Gastroesophageal sphincter (tissue), 4 donors: ENCODE measurements around the gene ADPRHL1. TPM values are rescaled to one million over a fixed set of nuclear protein-coding genes. Genes with fewer than 3 reads are reported as not detected.
A peak's percentile ranks its signal among the peaks of the same experiment; 100 is the strongest.
"Not testable (repeated sequence)": the region's sequence is repeated elsewhere in the genome, so short reads cannot be mapped to it uniquely, and the experiment has no call there.

Source experiments
- ATAC-seq: fragments of 150-250 bp; one replicate; pipeline ENCODE4 v1.9.1; 2016; ENCODE audit warnings: mild to moderate bottlenecking, moderate library complexity
- H3K27ac ChIP-seq, 4 donors: fragments of 200-600 bp; sonication (generic) in 3 of 4; 1 replicate in 3 of 4; 2 replicates in 1 of 4; pipeline ENCODE4 v1.5.1; 2016 to 2019
- H3K27me3 ChIP-seq: fragments of 200-600 bp; sonication (generic); one replicate; pipeline ENCODE4 v1.5.1; 2019
- H3K36me3 ChIP-seq, 2 donors: fragments of 200-600 bp; sonication (generic); one replicate each; pipeline ENCODE4 v1.5.1; 2019; ENCODE audit warnings: control low read depth in 1 of 2
- H3K4me1 ChIP-seq, 3 donors: fragments of 200-600 bp; sonication (generic); 1 replicate in 2 of 3; 2 replicates in 1 of 3; pipeline ENCODE4 v1.5.1; 2016 to 2019; ENCODE audit warnings: control low read depth in 2 of 3
- H3K4me3 ChIP-seq, 2 donors: fragments of 200-600 bp; sonication (generic); one replicate each; pipeline ENCODE4 v1.5.1; 2019; ENCODE audit warnings: mild to moderate bottlenecking in 1 of 2, moderate library complexity in 1 of 2
- H3K9me3 ChIP-seq, 3 donors: fragments of 200-600 bp; sonication (generic); one replicate each; pipeline ENCODE4 v1.5.1; 2017 to 2019; ENCODE audit warnings: control low read depth in 2 of 3
- EP300 ChIP-seq: sonication (generic); formaldehyde crosslinking; IDR thresholded peaks from one replicate; pipeline ENCODE4 v1.6.1; 2017; ENCODE audit warnings: antibody characterized with exemption, mild to moderate bottlenecking
- POLR2A ChIP-seq, 2 donors: fragments of 450-650 bp; IDR thresholded peaks; one replicate each; pipeline ENCODE4 v1.6.1; 2017; ENCODE audit warnings: antibody characterized with exemption in 2 of 2, mild to moderate bottlenecking in 2 of 2, moderate library complexity in 1 of 2
- POLR2AphosphoS5 ChIP-seq: sonication (generic); formaldehyde crosslinking; IDR thresholded peaks from one replicate; pipeline ENCODE4 v1.6.1; 2017; ENCODE audit warnings: antibody characterized with exemption
- WGBS, 2 donors: methylation state at CpG; one replicate each; pipeline ENCODE4 v1.1.5; 2018; ENCODE audit warnings: low coverage in 1 of 2; 5-methylcytosine and 5-hydroxymethylcytosine counted together
- total RNA-seq, 4 donors: library from RNA; depleted of rRNA; stranded (reverse); fragments of >200 nt; gene quantifications; one replicate each; pipeline ENCODE4 v1.1.0, GENCODE V29; 2016
- TF ChIP-seq, protein P1 (sequence below), 4 experiments: fragments of 200-600 bp in 2 of 4; fragments of 450-650 bp in 2 of 4; sonication (generic) in 1 of 4; IDR thresholded peaks; one replicate each; pipeline ENCODE4 v1.5.1; 2017 to 2019; ENCODE audit warnings: antibody characterized with exemption in 4 of 4, mild to moderate bottlenecking in 2 of 4, moderate library complexity in 2 of 4

Gene ADPRHL1
- total RNA-seq, 4 donors from 2014 or later = 4.7 to 33.8 (median 8.9) TPM

GRCh38 chr13:113472355-113473025 lies 19.2 kb upstream of the ADPRHL1 start:
- TF ChIP-seq POLR2AphosphoS5 (no peak), POLR2A (IDR thresholded peaks at IDR 0.05) (no peak), EP300 (no peak)
- TF ChIP-seq, protein P1, sequence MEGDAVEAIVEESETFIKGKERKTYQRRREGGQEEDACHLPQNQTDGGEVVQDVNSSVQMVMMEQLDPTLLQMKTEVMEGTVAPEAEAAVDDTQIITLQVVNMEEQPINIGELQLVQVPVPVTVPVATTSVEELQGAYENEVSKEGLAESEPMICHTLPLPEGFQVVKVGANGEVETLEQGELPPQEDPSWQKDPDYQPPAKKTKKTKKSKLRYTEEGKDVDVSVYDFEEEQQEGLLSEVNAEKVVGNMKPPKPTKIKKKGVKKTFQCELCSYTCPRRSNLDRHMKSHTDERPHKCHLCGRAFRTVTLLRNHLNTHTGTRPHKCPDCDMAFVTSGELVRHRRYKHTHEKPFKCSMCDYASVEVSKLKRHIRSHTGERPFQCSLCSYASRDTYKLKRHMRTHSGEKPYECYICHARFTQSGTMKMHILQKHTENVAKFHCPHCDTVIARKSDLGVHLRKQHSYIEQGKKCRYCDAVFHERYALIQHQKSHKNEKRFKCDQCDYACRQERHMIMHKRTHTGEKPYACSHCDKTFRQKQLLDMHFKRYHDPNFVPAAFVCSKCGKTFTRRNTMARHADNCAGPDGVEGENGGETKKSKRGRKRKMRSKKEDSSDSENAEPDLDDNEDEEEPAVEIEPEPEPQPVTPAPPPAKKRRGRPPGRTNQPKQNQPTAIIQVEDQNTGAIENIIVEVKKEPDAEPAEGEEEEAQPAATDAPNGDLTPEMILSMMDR (IDR thresholded peaks at IDR 0.05) = no peak
- Histone ChIP-seq H3K36me3 (peaks cover 0 to 91% of the 10 kb centered on the region in 2 donors), H3K9me3 (no peaks in the 10 kb centered on the region), H3K27ac (peak overlapping the region in 3 of 4 donors; percentile 44 to 57 (median 45)), H3K4me1 (no peaks in the 10 kb centered on the region), H3K4me3 (no peak overlapping the region), H3K27me3 (no peaks in the 10 kb centered on the region)
- WGBS, 2 donors = 66 to 84% methylated on average over 12 to 16 of the region's 28 CpGs
- ATAC-seq = peak; percentile 67

GRCh38 chr13:113471844-113472243 lies 18.6 kb upstream of the ADPRHL1 start:
- 60 to 68% methylated on average over 1 to 3 of the region's 11 CpGs for WGBS, 2 donors
- no peak overlapping the region for H3K4me3 ChIP-seq

DNA sequence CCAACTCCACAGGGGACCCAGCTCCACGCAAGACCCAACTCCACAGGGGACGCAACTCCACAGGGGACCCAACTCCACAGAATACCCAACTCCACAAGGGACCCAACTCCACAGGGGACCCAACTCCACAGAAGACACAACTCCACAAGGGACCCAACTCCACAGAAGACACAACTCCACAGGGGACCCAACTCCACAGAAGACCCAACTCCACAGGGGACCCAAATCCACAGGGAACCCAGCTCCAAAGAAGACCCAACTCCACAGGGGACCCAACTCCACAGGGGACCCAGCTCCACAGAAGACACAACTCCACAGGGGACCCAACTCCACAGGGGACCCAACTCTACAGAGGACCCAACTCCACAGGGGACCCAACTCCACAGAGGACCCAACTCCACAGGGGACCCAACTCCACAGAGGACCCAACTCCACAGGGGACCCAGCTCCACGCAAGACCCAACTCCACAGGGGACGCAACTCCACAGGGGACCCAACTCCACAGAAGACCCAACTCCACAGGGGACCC lies 17.4 kb upstream of the ADPRHL1 start:
- H3K9me3 ChIP-seq, H3K27ac ChIP-seq, H3K27me3 ChIP-seq, ATAC-seq, H3K4me3 ChIP-seq, H3K4me1 ChIP-seq: not testable (repeated sequence)
- WGBS, 2 donors = no CpG with 5 or more reads among the region's 4 CpGs
- peaks cover 0 to 83% of the 10 kb centered on the region in 2 donors for H3K36me3 ChIP-seq

More at GRCh38 chr13:113471844-113472243, 18.6 kb upstream of the ADPRHL1 start:
- no peaks in the 10 kb centered on the region for H3K9me3 ChIP-seq
- H3K27ac ChIP-seq = peak overlapping the region in 2 of 4 donors; percentile 45 to 57
- H3K36me3 ChIP-seq = peaks cover 0 to 91% of the 10 kb centered on the region in 2 donors
- TF ChIP-seq, protein P1 (IDR thresholded peaks at IDR 0.05) = no peak
- TF ChIP-seq EP300 (no peak), POLR2AphosphoS5 (no peak), POLR2A (IDR thresholded peaks at IDR 0.05) (no peak)
- H3K4me1 ChIP-seq = no peaks in the 10 kb centered on the region
- ATAC-seq = no peak
- H3K27me3 ChIP-seq = no peaks in the 10 kb centered on the region

DNA sequence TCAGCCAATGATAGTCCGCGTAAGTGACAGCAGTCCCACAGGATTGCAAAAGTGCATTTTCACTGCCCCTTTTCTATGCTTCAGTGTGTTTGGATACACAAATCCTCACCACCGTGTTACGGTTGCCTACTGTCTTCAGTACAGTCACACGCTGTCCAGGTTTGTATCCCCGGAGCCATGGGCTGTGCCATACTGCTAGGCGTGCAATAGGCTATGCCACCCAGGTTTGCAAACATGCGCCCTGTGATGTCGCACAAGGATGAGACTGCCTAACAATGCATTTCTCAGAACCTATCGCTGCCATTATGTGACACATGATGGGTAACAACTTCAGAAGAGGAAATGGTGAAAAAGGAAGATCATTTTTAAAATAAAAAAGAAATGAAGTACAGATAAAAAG lies 16.8 kb upstream of the ADPRHL1 start:
- Histone ChIP-seq H3K36me3 (peaks cover 0 to 77% of the 10 kb centered on the region in 2 donors), H3K4me1 (no peaks in the 10 kb centered on the region), H3K9me3 (no peaks in the 10 kb centered on the region), H3K27ac (no peak overlapping the region), H3K4me3 (no peak overlapping the region), H3K27me3 (no peaks in the 10 kb centered on the region)
- TF ChIP-seq POLR2A (IDR thresholded peaks at IDR 0.05) (no peak), POLR2AphosphoS5 (no peak), EP300 (no peak)
- TF ChIP-seq, protein P1 (IDR thresholded peaks at IDR 0.05) = no peak
- 90 to 97% methylated on average over 6 to 10 of the region's 10 CpGs for WGBS, 2 donors
- ATAC-seq = no peak

DNA sequence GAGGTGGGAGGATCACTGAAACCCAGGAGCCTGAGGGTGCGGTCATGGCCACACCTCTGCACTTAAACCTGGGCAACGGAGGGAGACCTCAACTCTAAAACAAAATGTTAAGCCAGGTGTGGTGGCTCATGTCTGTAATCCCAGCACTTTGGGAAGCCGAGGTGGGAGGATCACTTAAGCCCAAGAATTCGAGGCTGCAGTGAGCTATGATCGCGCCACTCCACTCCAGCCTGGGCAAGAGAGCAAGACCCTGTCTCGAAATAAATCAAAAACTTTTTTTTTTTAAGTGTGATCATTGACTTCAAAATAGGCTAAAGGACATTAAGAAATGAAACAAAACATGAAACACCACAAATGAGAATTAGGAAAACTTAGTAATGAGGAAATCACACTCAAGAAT lies 16.3 kb upstream of the ADPRHL1 start:
- TF ChIP-seq, protein P1 (IDR thresholded peaks at IDR 0.05) = no peak
- no peak for TF ChIP-seq POLR2AphosphoS5
- TF ChIP-seq EP300 = no peak
- TF ChIP-seq POLR2A (IDR thresholded peaks at IDR 0.05) = no peak
- no peak overlapping the region for H3K4me3 ChIP-seq
- ATAC-seq = no peak
- H3K36me3 ChIP-seq = peaks cover 0 to 75% of the 10 kb centered on the region in 2 donors
- no peaks in the 10 kb centered on the region for H3K9me3 ChIP-seq
- H3K4me1 ChIP-seq = no peaks in the 10 kb centered on the region
- H3K27ac ChIP-seq = no peak overlapping the region
- WGBS, 2 donors = 87 to 96% methylated on average over 3 to 6 of the region's 7 CpGs
- H3K27me3 ChIP-seq = no peaks in the 10 kb centered on the region
